ENCODE results near the gene TNRC6C. TPM values are rescaled to one million over a fixed set of nuclear protein-coding genes. Genes with fewer than 3 reads are reported as not detected.
A peak's percentile ranks its signal among the peaks of the same experiment; 100 is the strongest.

The TNRC6C gene
- total and polyA plus RNA-seq, 5 donors: 8.6 to 32.8 (median 24.4) TPM

- DNase-seq (peak; percentile 11 to 53 (median 42)), ATAC-seq (no peak)
- Histone ChIP-seq H3K9me3 (ENCODE audit: control insufficient read depth, low read length) (no peaks in the 10 kb centered on the region), H3K4me1 (ENCODE audit: control insufficient read depth, insufficient read depth, low read length) (peaks cover 4% of the 10 kb centered on the region), H3K27ac (ENCODE audit: low read length) (no peak overlapping the region), H3K27me3 (ENCODE audit: control insufficient read depth, insufficient read depth) (no peaks in the 10 kb centered on the region), H3K4me3 (ENCODE audit: low read length) (no peak overlapping the region)
- intact Hi-C loops (cut with DNase I): no loop called here
- WGBS: 90% methylated on average over 23 of the region's 23 CpGs
Measured at GRCh38 chr17:78122216-78122930, 163.9 kb downstream of the TNRC6C start.

- no peak overlapping the region for H3K4me3 ChIP-seq (ENCODE audit: low read length)
- H3K9me3 ChIP-seq (ENCODE audit: control insufficient read depth, low read length): no peaks in the 10 kb centered on the region
- intact Hi-C loops (cut with DNase I): no loop called here
- DNase-seq: peak in 1 of 3 donors; percentile 32
- no peaks in the 10 kb centered on the region for H3K27me3 ChIP-seq (ENCODE audit: control insufficient read depth, insufficient read depth)
- no peak for ATAC-seq
- peaks cover 4% of the 10 kb centered on the region for H3K4me1 ChIP-seq (ENCODE audit: control insufficient read depth, insufficient read depth, low read length)
- 92% methylated on average over 4 of the region's 4 CpGs for WGBS
- no peak overlapping the region for H3K27ac ChIP-seq (ENCODE audit: low read length)
Measured at GRCh38 chr17:78122931-78123249, 164.4 kb downstream of the TNRC6C start.

- no peaks in the 10 kb centered on the region for H3K27me3 ChIP-seq (ENCODE audit: control insufficient read depth, insufficient read depth)
- no peaks in the 10 kb centered on the region for H3K9me3 ChIP-seq (ENCODE audit: control insufficient read depth, low read length)
- peaks cover 4% of the 10 kb centered on the region for H3K4me1 ChIP-seq (ENCODE audit: control insufficient read depth, insufficient read depth, low read length)
- intact Hi-C loops (cut with DNase I): no loop called here
- peak in 1 of 3 donors; percentile 1 for DNase-seq
- 93% methylated on average over 5 of the region's 5 CpGs for WGBS
- H3K27ac ChIP-seq (ENCODE audit: low read length): no peak overlapping the region
- ATAC-seq: no peak
- no peak overlapping the region for H3K4me3 ChIP-seq (ENCODE audit: low read length)
Measured at GRCh38 chr17:78123258-78123929, 164.9 kb downstream of the TNRC6C start.

GRCh38 chr17:78124081-78124835 lies 165.8 kb downstream of the TNRC6C start:
- H3K4me1 ChIP-seq (ENCODE audit: control insufficient read depth, insufficient read depth, low read length): peaks cover 4% of the 10 kb centered on the region
- H3K27me3 ChIP-seq (ENCODE audit: control insufficient read depth, insufficient read depth): no peaks in the 10 kb centered on the region
- peak; percentile 25 to 80 (median 74) for DNase-seq
- intact Hi-C loops (cut with DNase I): no loop called here
- no peak overlapping the region for H3K4me3 ChIP-seq (ENCODE audit: low read length)
- no peak overlapping the region for H3K27ac ChIP-seq (ENCODE audit: low read length)
- no peak for ATAC-seq
- H3K9me3 ChIP-seq (ENCODE audit: control insufficient read depth, low read length): no peaks in the 10 kb centered on the region
- whole genome bisulfite sequencing: 80% methylated on average over 30 of the region's 30 CpGs

- H3K4me3 ChIP-seq (ENCODE audit: low read length): no peak overlapping the region
- H3K27me3 ChIP-seq (ENCODE audit: control insufficient read depth, insufficient read depth): no peaks in the 10 kb centered on the region
- H3K9me3 ChIP-seq (ENCODE audit: control insufficient read depth, low read length): no peaks in the 10 kb centered on the region
- H3K27ac ChIP-seq (ENCODE audit: low read length): no peak overlapping the region
- intact Hi-C loops (cut with DNase I): no loop called here
- DNase-seq (peak in 1 of 3 donors; percentile 16), ATAC-seq (no peak)
- whole genome bisulfite sequencing: 76% methylated on average over 12 of the region's 12 CpGs
- H3K4me1 ChIP-seq (ENCODE audit: control insufficient read depth, insufficient read depth, low read length): peaks cover 4% of the 10 kb centered on the region
Measured at GRCh38 chr17:78124836-78125137, 166.3 kb downstream of the TNRC6C start.

- intact Hi-C loops (cut with DNase I): no loop called here
- 71% methylated on average over 39 of the region's 39 CpGs for WGBS
- H3K27ac ChIP-seq (ENCODE audit: low read length): peak overlapping the region; percentile 35
- H3K27me3 ChIP-seq (ENCODE audit: control insufficient read depth, insufficient read depth): no peaks in the 10 kb centered on the region
- no peak for ATAC-seq
- H3K9me3 ChIP-seq (ENCODE audit: control insufficient read depth, low read length): no peaks in the 10 kb centered on the region
- peaks cover 4% of the 10 kb centered on the region for H3K4me1 ChIP-seq (ENCODE audit: control insufficient read depth, insufficient read depth, low read length)
- peak in 1 of 3 donors; percentile 72 for DNase-seq
- no peak overlapping the region for H3K4me3 ChIP-seq (ENCODE audit: low read length)
Measured at GRCh38 chr17:78125138-78125913, 166.8 kb downstream of the TNRC6C start.

GRCh38 chr17:78125976-78126894 lies 167.7 kb downstream of the TNRC6C start:
- DNase-seq: peak; percentile 60 to 89 (median 79)
- H3K27ac ChIP-seq (ENCODE audit: low read length): peak overlapping the region; percentile 87
- ATAC-seq: peak in 1 of 2 donors; percentile 1
- WGBS: 49% methylated on average over 25 of the region's 25 CpGs
- no peaks in the 10 kb centered on the region for H3K9me3 ChIP-seq (ENCODE audit: control insufficient read depth, low read length)
- H3K4me3 ChIP-seq (ENCODE audit: low read length): no peak overlapping the region
- no peaks in the 10 kb centered on the region for H3K27me3 ChIP-seq (ENCODE audit: control insufficient read depth, insufficient read depth)
- peaks cover 4% of the 10 kb centered on the region for H3K4me1 ChIP-seq (ENCODE audit: control insufficient read depth, insufficient read depth, low read length)
- intact Hi-C loops (cut with DNase I): no loop called here

GRCh38 chr17:78126895-78127238 lies 168.4 kb downstream of the TNRC6C start:
- intact Hi-C loops (cut with DNase I): no loop called here
- DNase-seq (peak in 2 of 3 donors; percentile 59 to 64), ATAC-seq (peak in 1 of 2 donors; percentile 0)
- 64% methylated on average over 6 of the region's 6 CpGs for WGBS
- Histone ChIP-seq H3K27ac (ENCODE audit: low read length) (peak overlapping the region; percentile 87), H3K27me3 (ENCODE audit: control insufficient read depth, insufficient read depth) (no peaks in the 10 kb centered on the region), H3K9me3 (ENCODE audit: control insufficient read depth, low read length) (no peaks in the 10 kb centered on the region), H3K4me3 (ENCODE audit: low read length) (no peak overlapping the region), H3K4me1 (ENCODE audit: control insufficient read depth, insufficient read depth, low read length) (peaks cover 4% of the 10 kb centered on the region)

GRCh38 chr17:78127239-78127887 lies 168.9 kb downstream of the TNRC6C start:
- peaks cover 4% of the 10 kb centered on the region for H3K4me1 ChIP-seq (ENCODE audit: control insufficient read depth, insufficient read depth, low read length)
- ATAC-seq: peak; percentile 54 to 67
- H3K27me3 ChIP-seq (ENCODE audit: control insufficient read depth, insufficient read depth): no peaks in the 10 kb centered on the region
- WGBS: 18% methylated on average over 25 of the region's 25 CpGs
- peak overlapping the region; percentile 81 for H3K4me3 ChIP-seq (ENCODE audit: low read length)
- peak overlapping the region; percentile 87 for H3K27ac ChIP-seq (ENCODE audit: low read length)
- H3K9me3 ChIP-seq (ENCODE audit: control insufficient read depth, low read length): no peaks in the 10 kb centered on the region
- intact Hi-C loops (cut with DNase I): no loop called here
- peak; percentile 84 to 93 (median 92) for DNase-seq

Data from right cardiac atrium (tissue), 5 donors.